ENCODE measurements around the gene STK10.
A peak's percentile ranks its signal among the peaks of the same experiment; 100 is the strongest.
"Not testable (repeated sequence)": the region's sequence is repeated elsewhere in the genome, so short reads cannot be mapped to it uniquely, and the experiment has no call there.

STK10 gene

GRCh38 chr5:172162987-172163343 lies 25.1 kb downstream of the STK10 start:
- Histone ChIP-seq H3K9me3 (ENCODE audit: control insufficient read depth, low read length) (no peaks in the 10 kb centered on the region), H3K36me3 (ENCODE audit: control insufficient read depth, insufficient read depth, low read length, severe bottlenecking) (peaks cover 2% of the 10 kb centered on the region), H3K4me3 (ENCODE audit: low read length) (no peak overlapping the region), H3K4me1 (ENCODE audit: control insufficient read depth, insufficient read depth, low read length) (peaks cover 31% of the 10 kb centered on the region), H3K27me3 (replicated peaks; ENCODE audit: control insufficient read depth, insufficient read depth, low read length) (no peaks in the 10 kb centered on the region), H3K9ac (ENCODE audit: low read length) (peak overlapping the region; percentile 24)
- DNase-seq (ENCODE audit: low read depth) = no peak

- Histone ChIP-seq H3K27me3 (replicated peaks; ENCODE audit: control insufficient read depth, insufficient read depth, low read length) (no peaks in the 10 kb centered on the region), H3K9ac (ENCODE audit: low read length) (no peak overlapping the region), H3K36me3 (ENCODE audit: control insufficient read depth, insufficient read depth, low read length, severe bottlenecking) (peaks cover 7% of the 10 kb centered on the region), H3K4me3 (ENCODE audit: low read length) (no peak overlapping the region), H3K4me1 (ENCODE audit: control insufficient read depth, insufficient read depth, low read length) (peaks cover 31% of the 10 kb centered on the region), H3K9me3 (ENCODE audit: control insufficient read depth, low read length) (no peaks in the 10 kb centered on the region)
- peak; percentile 32 for DNase-seq (ENCODE audit: low read depth)
These were observed 25.6 kb downstream of the STK10 start for GRCh38 chr5:172162323-172162986.

- Histone ChIP-seq H3K27me3 (replicated peaks; ENCODE audit: control insufficient read depth, insufficient read depth, low read length) (no peaks in the 10 kb centered on the region), H3K4me1 (ENCODE audit: control insufficient read depth, insufficient read depth, low read length) (peaks cover 30% of the 10 kb centered on the region), H3K4me3 (ENCODE audit: low read length) (no peak overlapping the region), H3K9ac (ENCODE audit: low read length) (no peak overlapping the region), H3K9me3 (ENCODE audit: control insufficient read depth, low read length) (no peaks in the 10 kb centered on the region), H3K36me3 (ENCODE audit: control insufficient read depth, insufficient read depth, low read length, severe bottlenecking) (peaks cover 16% of the 10 kb centered on the region)
- DNase-seq (ENCODE audit: low read depth) = no peak
These were observed 27.5 kb downstream of the STK10 start for GRCh38 chr5:172160506-172160905.

GRCh38 chr5:172159016-172159415 lies 29.0 kb downstream of the STK10 start:
- Histone ChIP-seq H3K27me3 (replicated peaks; ENCODE audit: control insufficient read depth, insufficient read depth, low read length) (no peaks in the 10 kb centered on the region), H3K4me1 (ENCODE audit: control insufficient read depth, insufficient read depth, low read length) (peaks cover 15% of the 10 kb centered on the region), H3K9me3 (ENCODE audit: control insufficient read depth, low read length) (no peaks in the 10 kb centered on the region), H3K36me3 (ENCODE audit: control insufficient read depth, insufficient read depth, low read length, severe bottlenecking) (peaks cover 23% of the 10 kb centered on the region), H3K4me3 (ENCODE audit: low read length) (no peak overlapping the region), H3K9ac (ENCODE audit: low read length) (no peak overlapping the region)
- DNase-seq (ENCODE audit: low read depth) = no peak

GRCh38 chr5:172156541-172156994 lies 31.5 kb downstream of the STK10 start:
- H3K4me3 ChIP-seq (ENCODE audit: low read length) = no peak overlapping the region
- H3K27me3 ChIP-seq (replicated peaks; ENCODE audit: control insufficient read depth, insufficient read depth, low read length) = no peaks in the 10 kb centered on the region
- H3K9me3 ChIP-seq (ENCODE audit: control insufficient read depth, low read length) = no peaks in the 10 kb centered on the region
- H3K36me3 ChIP-seq (ENCODE audit: control insufficient read depth, insufficient read depth, low read length, severe bottlenecking) = peaks cover 40% of the 10 kb centered on the region
- H3K4me1 ChIP-seq (ENCODE audit: control insufficient read depth, insufficient read depth, low read length) = no peaks in the 10 kb centered on the region
- H3K9ac ChIP-seq (ENCODE audit: low read length) = no peak overlapping the region
- no peak for DNase-seq (ENCODE audit: low read depth)

- H3K4me1 ChIP-seq (ENCODE audit: control insufficient read depth, insufficient read depth, low read length); H3K9ac ChIP-seq (ENCODE audit: low read length); DNase-seq (ENCODE audit: low read depth); H3K9me3 ChIP-seq (ENCODE audit: control insufficient read depth, low read length); H3K27me3 ChIP-seq (replicated peaks; ENCODE audit: control insufficient read depth, insufficient read depth, low read length); H3K4me3 ChIP-seq (ENCODE audit: low read length): not testable (repeated sequence)
- peaks cover 41% of the 10 kb centered on the region for H3K36me3 ChIP-seq (ENCODE audit: control insufficient read depth, insufficient read depth, low read length, severe bottlenecking)
These were observed 32.9 kb downstream of the STK10 start for GRCh38 chr5:172155101-172155500.

GRCh38 chr5:172153695-172154094 lies 34.3 kb downstream of the STK10 start:
- no peak for DNase-seq (ENCODE audit: low read depth)
- Histone ChIP-seq H3K4me3 (ENCODE audit: low read length) (no peak overlapping the region), H3K9me3 (ENCODE audit: control insufficient read depth, low read length) (no peaks in the 10 kb centered on the region), H3K9ac (ENCODE audit: low read length) (no peak overlapping the region), H3K4me1 (ENCODE audit: control insufficient read depth, insufficient read depth, low read length) (peaks cover 7% of the 10 kb centered on the region), H3K27me3 (replicated peaks; ENCODE audit: control insufficient read depth, insufficient read depth, low read length) (no peaks in the 10 kb centered on the region), H3K36me3 (ENCODE audit: control insufficient read depth, insufficient read depth, low read length, severe bottlenecking) (peaks cover 41% of the 10 kb centered on the region)

GRCh38 chr5:172151661-172152210 lies 36.3 kb downstream of the STK10 start:
- Histone ChIP-seq H3K36me3 (ENCODE audit: control insufficient read depth, insufficient read depth, low read length, severe bottlenecking) (peaks cover 44% of the 10 kb centered on the region), H3K4me1 (ENCODE audit: control insufficient read depth, insufficient read depth, low read length) (peaks cover 7% of the 10 kb centered on the region), H3K27me3 (replicated peaks; ENCODE audit: control insufficient read depth, insufficient read depth, low read length) (no peaks in the 10 kb centered on the region)

GRCh38 chr5:172150514-172151425 lies 37.3 kb downstream of the STK10 start:
- H3K4me3 ChIP-seq (ENCODE audit: low read length) = no peak overlapping the region
- peaks cover 39% of the 10 kb centered on the region for H3K36me3 ChIP-seq (ENCODE audit: control insufficient read depth, insufficient read depth, low read length, severe bottlenecking)
- H3K9ac ChIP-seq (ENCODE audit: low read length) = no peak overlapping the region
- DNase-seq (ENCODE audit: low read depth) = no peak
- no peaks in the 10 kb centered on the region for H3K27me3 ChIP-seq (replicated peaks; ENCODE audit: control insufficient read depth, insufficient read depth, low read length)
- H3K4me1 ChIP-seq (ENCODE audit: control insufficient read depth, insufficient read depth, low read length) = peaks cover 7% of the 10 kb centered on the region
- no peaks in the 10 kb centered on the region for H3K9me3 ChIP-seq (ENCODE audit: control insufficient read depth, low read length)

More at GRCh38 chr5:172151661-172152210, 36.3 kb downstream of the STK10 start:
- no peak overlapping the region for H3K4me3 ChIP-seq (ENCODE audit: low read length)
- no peaks in the 10 kb centered on the region for H3K9me3 ChIP-seq (ENCODE audit: control insufficient read depth, low read length)
- DNase-seq (ENCODE audit: low read depth) = no peak
- no peak overlapping the region for H3K9ac ChIP-seq (ENCODE audit: low read length)

GRCh38 chr5:172149481-172149880 lies 38.5 kb downstream of the STK10 start:
- H3K9me3 ChIP-seq (ENCODE audit: control insufficient read depth, low read length); H3K9ac ChIP-seq (ENCODE audit: low read length); H3K4me3 ChIP-seq (ENCODE audit: low read length); H3K27me3 ChIP-seq (replicated peaks; ENCODE audit: control insufficient read depth, insufficient read depth, low read length); DNase-seq (ENCODE audit: low read depth): not testable (repeated sequence)
- Histone ChIP-seq H3K36me3 (ENCODE audit: control insufficient read depth, insufficient read depth, low read length, severe bottlenecking) (peaks cover 37% of the 10 kb centered on the region), H3K4me1 (ENCODE audit: control insufficient read depth, insufficient read depth, low read length) (peaks cover 12% of the 10 kb centered on the region)

- DNase-seq (ENCODE audit: low read depth) = peak; percentile 44
- Histone ChIP-seq H3K36me3 (ENCODE audit: control insufficient read depth, insufficient read depth, low read length, severe bottlenecking) (peaks cover 33% of the 10 kb centered on the region), H3K4me3 (ENCODE audit: low read length) (no peak overlapping the region), H3K4me1 (ENCODE audit: control insufficient read depth, insufficient read depth, low read length) (peaks cover 16% of the 10 kb centered on the region), H3K27me3 (replicated peaks; ENCODE audit: control insufficient read depth, insufficient read depth, low read length) (no peaks in the 10 kb centered on the region), H3K9ac (ENCODE audit: low read length) (no peak overlapping the region), H3K9me3 (ENCODE audit: control insufficient read depth, low read length) (no peaks in the 10 kb centered on the region)
These were observed 39.0 kb downstream of the STK10 start for GRCh38 chr5:172149073-172149472.

All from adipocyte (in vitro differentiated cells).